Mucosa of descending colon (tissue), 3 donors: ENCODE results near the gene SLC22A12. TPM values are rescaled to one million over a fixed set of nuclear protein-coding genes. Genes with fewer than 3 reads are reported as not detected.

Experiments
- ATAC-seq: fragments of 200-7000 bp; cut with Tn5 transposase; one replicate; pipeline ENCODE4 v1.9.1; 2020; ENCODE audit warnings: mild to moderate bottlenecking, moderate library complexity
- DNase-seq, 3 donors: peaks; one replicate each; pipeline ENCODE4 v3.0.0-alpha.2; 2020
- H3K36me3 ChIP-seq: fragments of 200-600 bp; one replicate; pipeline ENCODE4 v1.8.0; 2021; ENCODE audit warnings: low read depth, mild to moderate bottlenecking
- H3K4me1 ChIP-seq: fragments of 200-600 bp; one replicate; pipeline ENCODE4 v1.8.0; 2021; ENCODE audit warnings: low read depth, mild to moderate bottlenecking
- H3K4me3 ChIP-seq: fragments of 200-600 bp; one replicate; pipeline ENCODE4 v1.8.0; 2021; ENCODE audit warnings: mild to moderate bottlenecking
- H3K9me3 ChIP-seq: fragments of 200-600 bp; one replicate; pipeline ENCODE4 v1.8.0; 2021; ENCODE audit warnings: mild to moderate bottlenecking
- intact Hi-C, 2 donors: fragments of 100-400 bp; cut with DNase I in 1 of 2; cut with micrococcal nuclease in 1 of 2; formaldehyde crosslinking; loops; one replicate each; pipeline versions ENCODE4 v1.11.0 to v1.11.1; 2022; cut with DNase I, micrococcal nuclease
- total RNA-seq, 3 donors: library from RNA; stranded (reverse); fragmentation: NEBNext Ultra II Directional in 2 of 3; extraction: Animal tissue kit (Norgen Biotek cat#: 25700) in 2 of 3; gene quantifications; one replicate each; pipeline versions ENCODE4 v1.2.1 to v1.2.4, GENCODE V29; 2021 to 2023
- TF ChIP-seq, protein P1 (sequence below): fragments of 200-600 bp; IDR thresholded peaks from one replicate; pipeline ENCODE4 v1.8.0; 2022; ENCODE audit warnings: antibody characterized with exemption, mild to moderate bottlenecking
- donor health status: DM: no; HTN: no; CAD: no; lungs with moderate emphysema.
- donor health status: DM: no; HTN: no; CAD: no.
- donor health status: DM: no; HTN: yes; CAD: no.

Gene SLC22A12
- total RNA-seq, 3 donors from 2014 or later = not detected

GRCh38 chr11:64556721-64557250 is 34.2 kb upstream of the SLC22A12 start:
- H3K9me3 ChIP-seq = no peaks in the 10 kb centered on the region
- H3K36me3 ChIP-seq = no peaks in the 10 kb centered on the region
- TF ChIP-seq, protein P1, sequence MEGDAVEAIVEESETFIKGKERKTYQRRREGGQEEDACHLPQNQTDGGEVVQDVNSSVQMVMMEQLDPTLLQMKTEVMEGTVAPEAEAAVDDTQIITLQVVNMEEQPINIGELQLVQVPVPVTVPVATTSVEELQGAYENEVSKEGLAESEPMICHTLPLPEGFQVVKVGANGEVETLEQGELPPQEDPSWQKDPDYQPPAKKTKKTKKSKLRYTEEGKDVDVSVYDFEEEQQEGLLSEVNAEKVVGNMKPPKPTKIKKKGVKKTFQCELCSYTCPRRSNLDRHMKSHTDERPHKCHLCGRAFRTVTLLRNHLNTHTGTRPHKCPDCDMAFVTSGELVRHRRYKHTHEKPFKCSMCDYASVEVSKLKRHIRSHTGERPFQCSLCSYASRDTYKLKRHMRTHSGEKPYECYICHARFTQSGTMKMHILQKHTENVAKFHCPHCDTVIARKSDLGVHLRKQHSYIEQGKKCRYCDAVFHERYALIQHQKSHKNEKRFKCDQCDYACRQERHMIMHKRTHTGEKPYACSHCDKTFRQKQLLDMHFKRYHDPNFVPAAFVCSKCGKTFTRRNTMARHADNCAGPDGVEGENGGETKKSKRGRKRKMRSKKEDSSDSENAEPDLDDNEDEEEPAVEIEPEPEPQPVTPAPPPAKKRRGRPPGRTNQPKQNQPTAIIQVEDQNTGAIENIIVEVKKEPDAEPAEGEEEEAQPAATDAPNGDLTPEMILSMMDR = no peak
- DNase-seq (no peak), ATAC-seq (no peak)
- H3K4me1 ChIP-seq = peaks cover 4% of the 10 kb centered on the region
- H3K4me3 ChIP-seq = no peak overlapping the region
- intact Hi-C loops = no loop called here

DNA sequence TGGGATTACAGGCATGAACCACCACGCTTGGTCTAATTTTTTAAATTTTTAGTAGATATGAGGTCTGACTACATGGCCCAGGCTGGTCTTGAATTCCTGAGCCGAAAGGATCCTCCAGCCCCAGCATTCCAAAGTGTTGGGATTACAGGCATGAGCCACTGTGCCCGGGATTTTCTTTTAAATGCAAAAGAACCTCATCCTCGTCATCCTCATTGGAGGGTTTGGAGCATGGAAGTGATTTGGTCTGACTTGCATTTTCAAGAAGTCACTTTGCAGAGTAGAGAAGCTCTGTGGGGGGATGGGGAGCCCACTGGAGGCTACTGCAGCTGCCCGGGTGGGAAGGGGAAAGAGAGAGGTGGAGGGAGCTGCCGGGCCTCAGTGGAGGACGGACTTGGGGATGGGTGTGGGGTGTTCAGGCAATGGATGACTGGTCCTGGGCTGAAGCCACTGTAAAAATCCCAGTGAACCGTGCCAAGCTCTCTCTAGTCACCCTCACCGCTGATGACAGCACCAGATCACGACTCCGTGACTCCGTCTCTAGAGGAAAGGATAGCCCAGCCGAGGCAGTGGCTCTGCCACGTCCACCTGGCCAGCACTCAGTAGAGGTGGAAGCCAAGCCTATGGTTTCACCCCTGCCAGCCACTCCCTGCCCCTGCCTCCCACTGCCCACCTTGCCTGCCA is 32.8 kb upstream of the SLC22A12 start:
- Histone ChIP-seq H3K4me1 (peaks cover 4% of the 10 kb centered on the region), H3K36me3 (no peaks in the 10 kb centered on the region), H3K9me3 (no peaks in the 10 kb centered on the region), H3K4me3 (no peak overlapping the region)
- ATAC-seq (no peak), DNase-seq (no peak)
- TF ChIP-seq, protein P1 = no peak
- intact Hi-C loops = no loop called here

DNA sequence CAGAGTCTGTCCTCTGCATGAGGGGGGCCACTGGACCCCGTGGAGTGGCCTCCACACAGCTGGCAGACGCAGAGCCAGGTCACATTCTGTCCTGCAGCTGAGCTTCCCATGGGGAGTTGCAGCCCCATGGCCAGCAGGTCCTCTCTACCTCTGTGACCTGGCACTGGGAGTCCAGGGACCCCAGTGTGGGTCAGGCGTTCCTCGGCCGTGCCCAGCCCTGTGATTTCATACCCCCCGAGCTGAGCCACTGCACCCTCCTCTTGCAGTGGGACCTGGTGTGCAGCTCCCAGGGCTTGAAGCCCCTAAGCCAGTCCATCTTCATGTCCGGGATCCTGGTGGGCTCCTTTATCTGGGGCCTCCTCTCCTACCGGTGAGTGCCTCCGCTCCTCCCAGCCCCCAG is 32.2 kb upstream of the SLC22A12 start:
- Histone ChIP-seq H3K4me1 (peaks cover 4% of the 10 kb centered on the region), H3K4me3 (no peak overlapping the region), H3K36me3 (no peaks in the 10 kb centered on the region), H3K9me3 (no peaks in the 10 kb centered on the region)
- TF ChIP-seq, protein P1 = no peak
- intact Hi-C loops = no loop called here
- no peak for ATAC-seq
- no peak for DNase-seq

- no peak overlapping the region for H3K4me3 ChIP-seq
- no peaks in the 10 kb centered on the region for H3K36me3 ChIP-seq
- TF ChIP-seq, protein P1 = no peak
- no peak for ATAC-seq
- H3K9me3 ChIP-seq = no peaks in the 10 kb centered on the region
- intact Hi-C loops = no loop called here
- H3K4me1 ChIP-seq = peaks cover 4% of the 10 kb centered on the region
- DNase-seq = no peak
These were observed 31.5 kb upstream of the SLC22A12 start for GRCh38 chr11:64559351-64560138.

- ATAC-seq (no peak), DNase-seq (no peak)
- H3K9me3 ChIP-seq = no peaks in the 10 kb centered on the region
- intact Hi-C loops = no loop called here
- H3K4me3 ChIP-seq = no peak overlapping the region
- TF ChIP-seq, protein P1 = no peak
- H3K36me3 ChIP-seq = no peaks in the 10 kb centered on the region
- peaks cover 4% of the 10 kb centered on the region for H3K4me1 ChIP-seq
These were observed 30.8 kb upstream of the SLC22A12 start for GRCh38 chr11:64560139-64560771.
